PFSK-1 (cell line): ENCODE measurements around the gene SUSD3.

Experiments used
- FOXP2 ChIP-seq: optimal IDR thresholded peaks from 2 replicates; pipeline ENCODE3; 2011; ENCODE audit warnings: borderline replicate concordance, control low read depth, inconsistent platforms; ENCODE audit not compliant: insufficient read depth; ENCODE audit errors: extremely low read length, extremely low read depth
- POLR2AphosphoS5 ChIP-seq: IDR thresholded peaks from 2 replicates; pipeline ENCODE4 v1.6.1; 2012; ENCODE audit warnings: low read depth, mild to moderate bottlenecking, control low read depth, low read length, moderate library complexity
- SIN3A ChIP-seq: IDR thresholded peaks from 2 replicates; pipeline ENCODE4 v1.6.1; 2012; ENCODE audit warnings: mild to moderate bottlenecking, low read length, moderate library complexity, borderline replicate concordance; ENCODE audit not compliant: insufficient read depth
- TAF1 ChIP-seq: IDR thresholded peaks from 2 replicates; pipeline ENCODE4 v1.6.1; 2012; ENCODE audit warnings: low read length, control low read depth, borderline replicate concordance; ENCODE audit not compliant: insufficient read depth
- TF ChIP-seq, protein P1 (sequence below), 2 experiments: IDR thresholded peaks; 2 replicates each; pipeline versions ENCODE4 v1.6.1 to v1.8.0; 2011 to 2012; ENCODE audit warnings: low read depth in 2 of 2, low read length in 2 of 2, control low read depth in 1 of 2, inconsistent platforms in 1 of 2, mild to moderate bottlenecking in 1 of 2, moderate library complexity in 1 of 2; ENCODE audit not compliant: insufficient read depth in 1 of 2

SUSD3 gene

DNA sequence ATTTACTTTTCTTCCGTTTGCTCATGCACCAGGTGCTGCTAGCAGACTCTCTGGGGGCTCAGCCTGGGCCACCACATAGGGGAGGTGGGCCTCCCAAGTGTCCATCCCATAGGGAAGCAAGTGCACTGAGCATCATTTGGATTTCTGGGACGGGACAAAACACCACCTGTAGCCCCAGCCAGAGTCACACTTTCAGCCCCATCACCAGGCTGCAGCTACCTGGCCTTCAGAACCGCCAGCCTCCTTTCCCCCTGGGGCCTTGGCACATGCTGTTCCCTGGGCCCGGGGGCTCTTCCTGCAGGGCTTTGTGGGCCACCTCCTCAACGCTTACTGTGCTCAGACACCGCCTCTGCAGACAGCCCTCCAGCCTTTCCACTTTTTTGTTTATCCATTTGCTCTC lies 19.6 kb upstream of the SUSD3 start:
- TF ChIP-seq FOXP2: no peak
- TF ChIP-seq, protein P1, sequence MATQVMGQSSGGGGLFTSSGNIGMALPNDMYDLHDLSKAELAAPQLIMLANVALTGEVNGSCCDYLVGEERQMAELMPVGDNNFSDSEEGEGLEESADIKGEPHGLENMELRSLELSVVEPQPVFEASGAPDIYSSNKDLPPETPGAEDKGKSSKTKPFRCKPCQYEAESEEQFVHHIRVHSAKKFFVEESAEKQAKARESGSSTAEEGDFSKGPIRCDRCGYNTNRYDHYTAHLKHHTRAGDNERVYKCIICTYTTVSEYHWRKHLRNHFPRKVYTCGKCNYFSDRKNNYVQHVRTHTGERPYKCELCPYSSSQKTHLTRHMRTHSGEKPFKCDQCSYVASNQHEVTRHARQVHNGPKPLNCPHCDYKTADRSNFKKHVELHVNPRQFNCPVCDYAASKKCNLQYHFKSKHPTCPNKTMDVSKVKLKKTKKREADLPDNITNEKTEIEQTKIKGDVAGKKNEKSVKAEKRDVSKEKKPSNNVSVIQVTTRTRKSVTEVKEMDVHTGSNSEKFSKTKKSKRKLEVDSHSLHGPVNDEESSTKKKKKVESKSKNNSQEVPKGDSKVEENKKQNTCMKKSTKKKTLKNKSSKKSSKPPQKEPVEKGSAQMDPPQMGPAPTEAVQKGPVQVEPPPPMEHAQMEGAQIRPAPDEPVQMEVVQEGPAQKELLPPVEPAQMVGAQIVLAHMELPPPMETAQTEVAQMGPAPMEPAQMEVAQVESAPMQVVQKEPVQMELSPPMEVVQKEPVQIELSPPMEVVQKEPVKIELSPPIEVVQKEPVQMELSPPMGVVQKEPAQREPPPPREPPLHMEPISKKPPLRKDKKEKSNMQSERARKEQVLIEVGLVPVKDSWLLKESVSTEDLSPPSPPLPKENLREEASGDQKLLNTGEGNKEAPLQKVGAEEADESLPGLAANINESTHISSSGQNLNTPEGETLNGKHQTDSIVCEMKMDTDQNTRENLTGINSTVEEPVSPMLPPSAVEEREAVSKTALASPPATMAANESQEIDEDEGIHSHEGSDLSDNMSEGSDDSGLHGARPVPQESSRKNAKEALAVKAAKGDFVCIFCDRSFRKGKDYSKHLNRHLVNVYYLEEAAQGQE (IDR thresholded peaks at IDR 0.05; ENCODE audit: insufficient read depth in 1 of 2, low read depth in 2 of 2, low read length in 2 of 2): no peak
- no peak for TF ChIP-seq SIN3A
- no peak for TF ChIP-seq TAF1
- TF ChIP-seq POLR2AphosphoS5: no peak

DNA sequence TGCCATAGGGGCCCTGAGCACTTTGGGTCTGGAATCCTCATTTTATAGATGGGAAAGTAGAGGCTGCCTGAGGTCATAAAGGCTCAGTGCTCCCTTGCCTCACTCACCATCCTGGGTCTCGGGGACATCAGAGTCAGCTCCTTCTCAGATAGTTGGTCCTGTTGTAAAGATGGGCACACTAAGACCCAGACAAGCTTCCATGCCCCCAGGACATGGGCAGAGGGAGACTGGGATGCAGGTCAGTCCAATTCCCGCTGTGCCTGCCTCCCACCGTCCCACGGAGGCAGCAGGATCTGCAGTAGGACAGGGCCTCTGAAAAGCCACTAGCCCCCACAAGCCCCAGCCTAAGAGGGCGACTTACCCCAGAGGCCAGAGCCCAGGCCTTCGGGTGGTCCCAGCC lies 19.0 kb upstream of the SUSD3 start:
- TF ChIP-seq FOXP2 (no peak), POLR2AphosphoS5 (no peak), TAF1 (no peak), SIN3A (no peak)
- TF ChIP-seq, protein P1 (IDR thresholded peaks at IDR 0.05; ENCODE audit: insufficient read depth in 1 of 2, low read depth in 2 of 2, low read length in 2 of 2): no peak

DNA sequence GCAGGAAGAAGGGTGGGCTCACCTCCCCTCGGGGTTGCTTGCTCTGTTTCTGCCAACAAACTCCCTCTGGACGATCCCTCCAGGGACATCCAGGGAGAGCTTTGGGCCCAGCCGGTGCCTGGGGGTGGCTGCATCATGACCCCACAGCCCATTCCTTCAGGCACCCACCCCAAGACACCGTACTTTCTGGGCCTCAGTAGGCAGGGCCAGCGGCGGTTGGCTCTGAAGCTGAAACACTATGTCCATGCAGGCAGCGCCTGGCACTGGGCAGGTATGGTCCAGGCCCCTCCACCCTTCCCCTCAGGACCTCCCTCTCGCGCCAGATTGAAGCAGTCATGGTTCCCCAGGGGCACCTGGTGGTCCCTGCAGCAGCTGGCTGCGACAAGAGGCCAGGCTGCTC lies 18.5 kb upstream of the SUSD3 start:
- TF ChIP-seq TAF1 (no peak), POLR2AphosphoS5 (no peak), SIN3A (no peak), FOXP2 (no peak)
- TF ChIP-seq, protein P1 (IDR thresholded peaks at IDR 0.05; ENCODE audit: insufficient read depth in 1 of 2, low read depth in 2 of 2, low read length in 2 of 2): no peak

DNA sequence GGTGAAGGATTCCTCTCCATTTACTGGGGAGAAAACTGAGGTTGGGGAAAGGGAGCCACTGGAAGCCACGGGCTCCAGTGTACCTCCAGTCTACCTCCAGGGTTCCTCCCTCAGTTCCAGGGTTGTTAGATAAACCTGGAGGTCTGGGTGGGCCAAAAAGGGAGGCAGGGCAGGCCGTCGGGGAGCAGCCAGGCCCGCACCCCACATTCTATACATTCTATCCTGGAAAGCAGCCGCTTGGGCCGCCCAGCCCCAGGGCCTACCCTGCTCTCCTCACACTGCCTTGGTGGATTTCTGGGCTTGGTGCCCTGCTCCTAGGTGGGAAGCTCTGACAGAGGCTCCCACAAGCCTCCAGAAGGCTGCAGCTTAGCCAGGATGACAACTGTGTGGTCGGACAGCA lies 18.1 kb upstream of the SUSD3 start:
- no peak for TF ChIP-seq SIN3A
- TF ChIP-seq, protein P1 (IDR thresholded peaks at IDR 0.05; ENCODE audit: insufficient read depth in 1 of 2, low read depth in 2 of 2, low read length in 2 of 2): no peak
- no peak for TF ChIP-seq TAF1
- no peak for TF ChIP-seq POLR2AphosphoS5
- no peak for TF ChIP-seq FOXP2

DNA sequence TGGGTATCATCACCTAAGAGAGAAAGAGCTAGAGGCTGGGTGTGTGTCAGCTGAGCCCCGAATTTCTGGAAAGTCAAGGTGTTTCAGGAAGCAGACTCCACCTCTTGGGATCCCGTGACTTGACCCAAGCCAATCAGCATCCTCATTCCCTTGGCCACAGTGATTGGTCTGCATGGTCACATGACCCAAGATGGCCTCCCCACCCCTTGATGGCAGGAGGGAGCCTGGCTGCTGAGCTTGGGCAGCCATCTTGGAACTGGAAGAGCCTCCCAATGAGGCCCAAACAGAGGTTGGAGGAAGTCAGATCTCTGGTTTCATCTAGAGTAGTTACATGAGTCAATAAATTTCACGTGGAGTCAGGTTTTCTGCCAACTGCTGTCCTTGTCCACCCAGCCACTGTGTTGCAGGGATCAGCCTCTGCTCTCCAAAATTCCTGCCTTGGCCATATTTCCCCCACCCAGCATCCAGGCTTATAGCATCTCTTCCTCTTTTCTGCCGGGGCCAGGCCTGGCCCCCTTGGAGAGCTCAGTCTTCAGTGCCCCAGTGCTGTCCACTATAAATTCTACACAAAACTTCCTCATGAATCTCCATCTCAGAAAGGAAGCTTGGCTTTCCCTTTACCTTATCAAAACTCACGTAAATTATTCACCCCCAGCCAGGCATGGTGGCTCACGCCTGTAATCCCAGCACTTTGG lies 17.2 kb upstream of the SUSD3 start:
- TF ChIP-seq, protein P1 (IDR thresholded peaks at IDR 0.05; ENCODE audit: insufficient read depth in 1 of 2, low read depth in 2 of 2, low read length in 2 of 2): no peak
- TF ChIP-seq SIN3A (no peak), POLR2AphosphoS5 (no peak), TAF1 (no peak), FOXP2 (no peak)
